Effector memory CD4-positive, alpha-beta T cell (primary cell): Measurements from ENCODE around the gene C16orf92.
A peak's percentile ranks its signal among the peaks of the same experiment; 100 is the strongest.

ENCODE experiments used
- DNase-seq, 3 donors: peaks; one replicate each; pipeline ENCODE4 v3.0.0-alpha.2; 2020
- H3K27ac ChIP-seq: 2 replicates; pipeline ENCODE4 v1.7.0; 2013; ENCODE audit warnings: mild to moderate bottlenecking, low read length, moderate library complexity; ENCODE audit not compliant: insufficient read depth, poor library complexity, severe bottlenecking
- H3K27me3 ChIP-seq: replicated peaks from 2 replicates; pipeline ENCODE4 v1.7.0; 2013; ENCODE audit warnings: mild to moderate bottlenecking, low read length; ENCODE audit not compliant: insufficient read depth, control insufficient read depth, poor library complexity, severe bottlenecking
- H3K36me3 ChIP-seq: 2 replicates; pipeline ENCODE4 v1.7.0; 2013; ENCODE audit warnings: mild to moderate bottlenecking, low read length, moderate library complexity; ENCODE audit not compliant: control insufficient read depth, insufficient read depth
- H3K4me1 ChIP-seq: 2 replicates; pipeline ENCODE4 v1.7.0; 2013; ENCODE audit warnings: low read length, mild to moderate bottlenecking; ENCODE audit not compliant: control insufficient read depth, insufficient read depth, poor library complexity, severe bottlenecking
- H3K4me3 ChIP-seq: 2 replicates; pipeline ENCODE4 v1.7.0; 2013; ENCODE audit warnings: low read length, low read depth, mild to moderate bottlenecking; ENCODE audit not compliant: insufficient read depth, poor library complexity, severe bottlenecking
- H3K9me3 ChIP-seq: 2 replicates; pipeline ENCODE4 v1.7.0; 2013; ENCODE audit warnings: mild to moderate bottlenecking, low read length, moderate library complexity; ENCODE audit not compliant: control insufficient read depth
- total RNA-seq, 3 donors: gene quantifications; one replicate each; lab custom pipeline; 2026; lab: John Stamatoyannopoulos, UW

Gene C16orf92, protein sequence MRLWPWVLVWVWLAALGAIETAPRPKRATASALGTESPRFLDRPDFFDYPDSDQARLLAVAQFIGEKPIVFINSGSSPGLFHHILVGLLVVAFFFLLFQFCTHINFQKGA
- 0 reads per million in 3 donors for total RNA-seq

GRCh38 chr16:30022887-30023286 lies at the start of gene C16orf92:
Gene C16orf92, plus strand, starts transcription at chr16:30023198. Its CDS starts 143 bp downstream, at chr16:30023341.
- Histone ChIP-seq H3K27ac (no peak within 1 kb of the TSS), H3K27me3 (peaks cover 3% of the 10 kb centered on the region), H3K4me3 (no peak within 1 kb of the TSS), H3K4me1 (peaks cover 11% of the 10 kb centered on the region), H3K36me3 (no peaks in the 10 kb centered on the region), H3K9me3 (no peaks in the 10 kb centered on the region)
- no peak for DNase-seq

DNA sequence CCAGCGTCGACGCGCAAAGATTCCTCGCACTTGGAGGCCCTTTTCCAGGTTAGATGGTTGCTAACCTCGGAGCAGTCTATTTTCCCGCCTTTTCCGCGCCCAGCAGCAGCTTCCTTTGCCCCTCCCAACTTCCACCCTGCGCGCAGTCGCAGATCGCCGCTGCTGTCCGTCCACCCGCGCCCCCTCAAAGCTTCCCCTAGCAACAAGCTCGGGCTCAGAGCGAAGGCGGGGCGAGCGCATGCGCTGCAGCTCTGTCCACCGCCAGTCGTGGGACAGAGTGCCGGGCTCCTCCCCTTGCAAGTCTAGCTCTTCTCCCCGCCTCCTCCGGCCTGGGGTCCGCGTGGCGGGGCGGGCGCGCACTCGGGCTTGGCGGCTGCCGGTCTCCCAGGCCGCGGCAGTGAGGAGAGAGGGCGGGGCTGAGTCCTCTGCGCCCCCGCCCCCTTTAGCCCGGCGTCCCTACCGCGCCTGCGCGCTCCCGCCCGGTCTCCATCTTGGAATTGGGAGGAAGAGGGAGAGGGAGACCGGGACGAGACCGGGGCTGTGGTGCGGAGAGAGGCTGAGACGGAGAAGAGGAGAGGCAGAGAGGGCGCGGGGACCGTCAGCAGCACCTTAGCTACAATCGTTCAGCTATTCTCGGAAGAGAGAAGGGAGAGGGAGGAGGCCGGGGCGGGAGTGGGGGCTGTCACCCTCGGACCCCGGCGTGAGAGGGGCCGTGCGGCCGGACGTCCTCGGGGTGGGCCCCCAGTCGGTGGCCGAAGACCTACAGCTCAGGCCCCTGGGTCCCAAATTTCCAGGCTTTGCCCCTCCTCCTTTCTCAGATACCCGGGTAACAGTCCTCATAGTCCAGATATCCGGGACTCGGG lies 49.4 kb upstream of the C16orf92 start, which contains the start of gene TAOK2:
TAOK2 (plus strand) TSS at position 485 of the 863 bp plus-strand sequence. CDS start 3,905 bp downstream, outside the sequence.
- Histone ChIP-seq H3K9me3 (no peaks in the 10 kb centered on the region), H3K4me1 (peaks cover 25% of the 10 kb centered on the region), H3K27me3 (no peaks in the 10 kb centered on the region), H3K27ac (peak within 1 kb of the TSS; percentile 91), H3K4me3 (peak within 1 kb of the TSS; percentile 100), H3K36me3 (peaks cover 15% of the 10 kb centered on the region)
- DNase-seq = peak; percentile 89 to 91 (median 91)

DNA sequence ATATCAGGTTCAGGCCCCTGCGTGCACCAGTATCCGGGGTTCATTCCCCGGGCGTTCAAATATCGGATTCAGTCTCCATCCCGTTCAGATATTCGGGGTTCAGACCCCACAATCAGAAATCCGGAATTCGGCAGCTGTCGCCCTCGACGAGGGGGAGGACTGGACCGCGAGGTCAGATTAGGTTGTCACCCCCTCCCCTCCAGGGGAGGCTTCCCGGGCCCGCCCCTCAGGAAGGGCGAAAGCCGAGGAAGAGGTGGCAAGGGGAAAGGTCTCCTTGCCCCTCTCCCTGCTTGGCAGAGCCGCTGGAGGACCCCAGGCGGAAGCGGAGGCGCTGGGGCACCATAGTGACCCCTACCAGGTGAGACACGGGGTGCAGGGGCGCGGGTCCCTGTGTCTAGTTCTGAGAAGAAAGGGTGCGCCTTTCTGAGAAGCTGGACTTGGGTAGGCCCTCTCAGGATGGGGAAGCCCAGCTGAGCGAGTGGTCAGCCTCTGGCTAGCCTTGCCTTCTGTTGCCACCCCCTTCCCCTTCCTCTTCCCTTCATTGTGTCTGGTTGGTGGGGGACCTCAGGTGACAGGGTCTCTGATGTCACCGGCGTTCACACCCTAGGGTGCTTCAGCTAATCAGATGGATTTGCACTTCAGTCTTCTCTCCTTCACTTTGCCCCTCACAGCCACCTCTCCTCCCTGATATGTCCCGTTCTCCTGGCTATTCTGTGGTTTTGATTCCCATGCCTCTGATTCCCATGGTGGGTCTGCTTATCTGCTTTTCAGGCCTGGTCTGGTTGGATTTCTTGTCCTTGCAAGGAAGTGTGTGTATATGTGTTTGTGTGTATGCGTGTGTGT lies 48.5 kb upstream of the C16orf92 start:
- no peak for DNase-seq
- Histone ChIP-seq H3K27me3 (no peaks in the 10 kb centered on the region), H3K4me1 (peaks cover 25% of the 10 kb centered on the region), H3K36me3 (peaks cover 22% of the 10 kb centered on the region), H3K9me3 (no peaks in the 10 kb centered on the region), H3K27ac (peak overlapping the region; percentile 91), H3K4me3 (peak overlapping the region; percentile 100)

DNA sequence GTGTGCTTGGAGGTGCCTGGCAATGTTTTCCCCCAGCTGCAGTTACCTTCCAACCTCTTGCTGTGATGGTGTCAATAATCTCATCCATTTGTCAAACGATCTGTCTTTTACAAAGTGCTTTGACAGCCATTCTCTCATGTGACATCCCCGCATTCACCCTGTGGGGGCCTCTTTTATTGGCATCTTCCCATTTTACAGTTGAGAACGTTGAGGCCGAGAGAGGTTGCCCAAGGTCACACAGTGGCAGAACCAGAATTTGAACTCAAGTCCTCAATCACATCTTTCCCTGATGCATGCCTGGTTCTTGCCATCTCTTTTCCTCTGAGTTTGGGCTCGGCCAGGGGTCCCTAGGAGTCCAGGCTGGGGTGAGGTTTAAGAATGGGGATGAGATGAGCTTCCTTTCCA lies 47.9 kb upstream of the C16orf92 start:
- Histone ChIP-seq H3K4me3 (peak overlapping the region; percentile 100), H3K27ac (peak overlapping the region; percentile 91), H3K36me3 (peaks cover 28% of the 10 kb centered on the region), H3K9me3 (no peaks in the 10 kb centered on the region), H3K4me1 (peaks cover 25% of the 10 kb centered on the region), H3K27me3 (no peaks in the 10 kb centered on the region)
- no peak for DNase-seq

GRCh38 chr16:29975811-29976511 lies 47.0 kb upstream of the C16orf92 start:
- DNase-seq = no peak
- Histone ChIP-seq H3K4me3 (no peak overlapping the region), H3K27me3 (no peaks in the 10 kb centered on the region)

DNA sequence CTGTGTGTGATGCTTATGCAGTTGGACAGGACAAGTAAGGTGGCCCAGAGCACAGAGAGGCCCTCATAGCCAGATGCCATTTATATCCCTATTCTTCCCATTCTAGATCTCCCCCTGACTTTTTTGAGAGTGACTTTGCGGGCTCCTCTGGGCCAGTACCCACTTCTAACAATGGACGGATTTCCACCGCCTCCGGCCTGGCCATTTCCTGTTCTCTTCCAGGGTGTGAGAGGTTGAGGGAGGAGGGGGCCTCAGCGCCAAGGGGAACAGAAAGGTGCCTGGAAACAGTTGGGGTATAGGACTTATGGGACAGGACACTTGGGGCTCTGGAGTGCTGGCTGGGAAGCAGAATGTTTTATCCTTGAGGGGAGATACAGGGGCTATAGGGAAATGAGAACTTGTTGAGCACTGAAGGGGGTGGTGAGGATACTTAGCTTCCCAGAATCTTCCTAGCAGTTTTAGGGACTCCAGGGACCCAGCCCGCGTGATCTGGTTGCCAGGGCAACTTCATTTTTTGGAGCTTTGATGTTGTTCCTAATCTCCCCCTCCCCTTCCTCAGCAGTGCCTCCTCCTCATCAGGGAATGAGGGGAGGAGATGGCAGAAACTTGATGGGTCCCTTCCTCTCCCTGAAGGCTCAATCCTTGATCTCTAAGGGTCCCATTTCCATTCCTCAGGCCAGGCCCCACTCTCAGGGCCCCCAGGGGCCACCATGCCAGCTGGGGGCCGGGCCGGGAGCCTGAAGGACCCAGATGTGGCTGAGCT lies 45.8 kb upstream of the C16orf92 start:
- Histone ChIP-seq H3K36me3 (peaks cover 49% of the 10 kb centered on the region), H3K4me1 (peaks cover 25% of the 10 kb centered on the region), H3K4me3 (no peak overlapping the region), H3K27ac (no peak overlapping the region), H3K9me3 (no peaks in the 10 kb centered on the region), H3K27me3 (no peaks in the 10 kb centered on the region)
- no peak for DNase-seq

More at GRCh38 chr16:29975811-29976511, 47.0 kb upstream of the C16orf92 start:
- Histone ChIP-seq H3K9me3 (no peaks in the 10 kb centered on the region), H3K4me1 (peaks cover 25% of the 10 kb centered on the region), H3K27ac (peak overlapping the region; percentile 91), H3K36me3 (peaks cover 36% of the 10 kb centered on the region)

- Histone ChIP-seq H3K27ac (no peak overlapping the region), H3K27me3 (no peaks in the 10 kb centered on the region), H3K36me3 (peaks cover 57% of the 10 kb centered on the region), H3K4me1 (peaks cover 25% of the 10 kb centered on the region), H3K9me3 (no peaks in the 10 kb centered on the region), H3K4me3 (no peak overlapping the region)
- no peak for DNase-seq
Observed at GRCh38 chr16:29978081-29978480, 44.9 kb upstream of the C16orf92 start.

- Histone ChIP-seq H3K9me3 (no peaks in the 10 kb centered on the region), H3K27me3 (no peaks in the 10 kb centered on the region), H3K4me3 (no peak overlapping the region), H3K27ac (no peak overlapping the region), H3K36me3 (peaks cover 64% of the 10 kb centered on the region), H3K4me1 (peaks cover 25% of the 10 kb centered on the region)
- DNase-seq = no peak
Observed at GRCh38 chr16:29978564-29979270, 44.3 kb upstream of the C16orf92 start.
